NCI-H1694 treated with DMSO at 0.1 percent for 48 hours (cell line): ENCODE data around the gene NARF.

Source experiments
- DNase-seq: peaks from one replicate; lab custom pipeline; 2025; lab: John Stamatoyannopoulos, UW

NARF gene

GRCh38 chr17:82434216-82434565, 24.4 kb upstream of the NARF start:
- no peak for DNase-seq

DNA sequence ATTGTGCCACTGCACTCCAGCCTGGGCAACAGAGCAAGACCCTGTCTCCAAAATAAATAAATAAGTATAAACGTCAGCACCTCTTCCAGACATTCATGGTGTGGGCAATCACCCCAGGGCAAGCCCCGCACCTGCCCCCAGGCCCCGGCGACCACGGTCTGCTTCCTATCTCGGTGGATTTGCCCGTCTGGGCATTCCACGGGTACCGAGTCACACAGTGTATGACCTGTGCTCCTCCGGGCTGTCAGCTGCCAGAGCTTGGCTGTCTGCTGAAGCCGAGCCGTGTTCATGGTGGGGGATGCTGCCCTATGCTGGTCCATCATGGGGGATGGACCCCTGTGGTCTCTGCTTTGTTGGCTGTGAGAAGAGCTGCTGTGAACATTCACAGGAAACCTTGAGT, 23.4 kb upstream of the NARF start:
- DNase-seq, result no peak

- DNase-seq, result no peak
Measured at GRCh38 chr17:82435601-82436583, 22.6 kb upstream of the NARF start.

GRCh38 chr17:82436601-82437324, 21.8 kb upstream of the NARF start:
- no peak for DNase-seq

GRCh38 chr17:82437325-82437668, 21.2 kb upstream of the NARF start:
- DNase-seq, result no peak

GRCh38 chr17:82438401-82439193, 19.9 kb upstream of the NARF start:
- DNase-seq, result no peak

DNA sequence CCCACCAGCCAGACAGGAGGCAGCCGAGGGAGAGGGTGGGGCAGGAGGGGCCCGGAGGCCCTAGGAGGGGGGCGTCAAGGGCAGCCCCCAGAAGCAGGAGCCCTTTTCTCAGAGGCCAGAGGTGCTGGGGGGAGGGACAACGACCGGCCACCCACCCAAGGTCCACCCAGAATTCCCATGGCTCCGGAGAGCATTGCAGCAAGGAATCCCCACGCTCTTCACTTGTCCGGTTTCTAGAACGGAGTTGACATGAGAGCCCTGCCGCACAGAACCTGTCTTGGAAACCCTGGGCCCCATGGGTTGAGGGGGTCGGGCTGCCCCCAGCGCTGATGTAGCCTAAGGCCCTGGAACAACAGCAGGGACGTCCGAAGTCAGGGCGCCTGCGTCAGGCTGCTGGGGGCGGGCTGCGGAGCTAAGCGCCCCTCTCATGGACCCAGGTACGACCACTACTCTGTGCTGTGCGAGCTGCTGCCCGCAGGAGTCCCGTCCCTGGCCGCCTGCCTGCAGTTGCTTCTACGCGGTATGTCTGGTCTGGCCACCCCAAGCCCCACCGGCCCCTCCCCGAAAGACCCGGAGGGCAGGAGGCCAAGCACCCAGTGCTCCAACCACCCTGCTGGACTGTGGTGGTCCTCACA, 19.2 kb upstream of the NARF start:
- no peak for DNase-seq

GRCh38 chr17:82439829-82440365, 18.6 kb upstream of the NARF start:
- DNase-seq, result no peak

DNA sequence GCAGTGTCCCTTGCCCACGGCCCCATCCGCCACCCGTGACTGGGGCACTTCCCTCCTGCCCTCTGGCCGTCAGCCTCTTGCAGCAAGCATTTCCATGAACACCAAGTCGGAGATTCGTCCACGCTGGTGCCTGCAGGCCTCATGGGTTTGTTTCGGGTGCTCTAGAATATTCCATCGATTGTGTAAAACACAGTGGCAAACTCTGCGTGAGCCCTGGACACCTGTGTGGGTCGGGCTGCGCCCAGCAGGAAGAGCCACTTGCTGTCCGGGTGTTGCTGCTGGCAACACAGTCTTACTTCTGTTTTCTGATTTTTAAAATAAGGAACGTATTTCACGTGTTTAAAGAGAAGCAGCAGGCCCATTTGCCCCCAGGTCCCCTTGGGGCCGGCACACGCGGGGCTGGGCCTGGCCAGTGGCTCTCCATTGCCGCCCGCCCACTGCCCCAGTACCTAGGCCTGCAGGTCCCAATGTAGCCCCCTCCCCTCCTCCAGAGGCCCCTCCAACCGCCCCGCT, 18.0 kb upstream of the NARF start:
- no peak for DNase-seq

DNA sequence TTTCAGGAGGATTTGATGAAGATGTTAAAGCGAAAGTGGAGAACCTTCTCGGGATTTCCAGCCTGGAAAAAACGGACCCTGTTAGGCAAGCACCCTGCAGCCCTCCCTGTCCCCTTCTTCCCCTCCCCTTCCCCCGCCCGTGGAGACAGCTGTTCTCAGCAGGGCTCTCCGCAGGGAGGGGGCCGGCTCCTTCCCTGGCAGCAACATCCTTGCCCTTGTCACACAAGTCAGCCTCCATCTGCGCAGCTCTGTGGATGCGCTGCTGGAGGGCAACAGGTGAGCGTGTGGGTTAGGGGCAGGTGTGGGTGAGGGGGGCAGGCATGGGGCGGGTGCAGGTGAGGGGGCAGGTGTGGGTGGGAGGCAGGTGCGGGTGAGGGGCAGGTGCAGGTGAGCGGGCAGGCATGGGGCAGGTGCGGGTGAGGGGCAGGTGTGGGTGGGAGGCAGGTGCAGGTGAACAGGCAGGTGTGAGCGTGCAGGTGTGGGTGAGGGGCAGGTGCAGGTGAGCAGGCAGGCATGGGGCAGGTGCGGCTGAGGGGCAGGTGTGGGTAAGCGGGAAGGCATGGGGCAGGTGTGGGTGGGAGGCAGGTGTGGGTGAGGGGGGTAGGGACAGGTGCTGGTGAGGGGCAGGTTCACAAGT, 17.4 kb upstream of the NARF start:
- peak; percentile 24 for DNase-seq

DNA sequence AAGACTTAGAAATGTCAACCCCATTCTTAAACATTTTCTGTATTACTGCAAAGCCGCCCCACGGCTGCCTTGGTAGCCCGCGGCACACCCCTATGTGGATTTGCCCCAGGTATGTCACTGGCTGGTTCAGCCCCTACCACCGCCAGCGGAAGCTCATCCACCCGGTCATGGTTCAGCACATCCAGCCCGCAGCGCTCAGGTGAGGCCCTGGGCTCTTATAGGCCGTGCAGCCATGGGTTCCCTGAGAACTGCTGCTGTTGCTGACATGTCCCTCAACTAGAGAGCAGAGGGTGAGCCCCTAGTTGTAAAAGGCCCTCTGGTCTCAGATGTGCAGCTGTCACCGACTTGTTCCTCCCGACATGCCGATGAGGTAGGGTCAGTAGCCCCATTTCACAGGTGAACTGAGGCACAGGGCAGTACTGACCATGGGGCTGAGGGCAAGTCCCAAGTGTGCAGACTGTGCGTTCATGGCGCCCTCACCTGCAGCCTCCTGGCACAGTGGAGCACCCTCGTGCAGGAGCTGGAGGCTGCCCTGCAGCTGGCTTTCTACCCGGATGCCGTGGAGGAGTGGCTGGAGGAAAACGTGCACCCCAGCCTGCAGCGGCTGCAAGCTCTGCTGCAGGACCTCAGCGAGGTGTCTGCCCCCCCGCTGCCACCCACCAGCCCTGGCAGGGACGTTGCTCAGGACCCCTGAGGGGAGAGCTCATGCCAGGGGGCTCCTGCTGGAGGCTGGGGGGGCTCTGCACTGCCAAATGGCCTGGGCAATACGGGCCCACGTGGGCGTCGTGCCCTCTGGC, 16.7 kb upstream of the NARF start:
- DNase-seq, result no peak

DNA sequence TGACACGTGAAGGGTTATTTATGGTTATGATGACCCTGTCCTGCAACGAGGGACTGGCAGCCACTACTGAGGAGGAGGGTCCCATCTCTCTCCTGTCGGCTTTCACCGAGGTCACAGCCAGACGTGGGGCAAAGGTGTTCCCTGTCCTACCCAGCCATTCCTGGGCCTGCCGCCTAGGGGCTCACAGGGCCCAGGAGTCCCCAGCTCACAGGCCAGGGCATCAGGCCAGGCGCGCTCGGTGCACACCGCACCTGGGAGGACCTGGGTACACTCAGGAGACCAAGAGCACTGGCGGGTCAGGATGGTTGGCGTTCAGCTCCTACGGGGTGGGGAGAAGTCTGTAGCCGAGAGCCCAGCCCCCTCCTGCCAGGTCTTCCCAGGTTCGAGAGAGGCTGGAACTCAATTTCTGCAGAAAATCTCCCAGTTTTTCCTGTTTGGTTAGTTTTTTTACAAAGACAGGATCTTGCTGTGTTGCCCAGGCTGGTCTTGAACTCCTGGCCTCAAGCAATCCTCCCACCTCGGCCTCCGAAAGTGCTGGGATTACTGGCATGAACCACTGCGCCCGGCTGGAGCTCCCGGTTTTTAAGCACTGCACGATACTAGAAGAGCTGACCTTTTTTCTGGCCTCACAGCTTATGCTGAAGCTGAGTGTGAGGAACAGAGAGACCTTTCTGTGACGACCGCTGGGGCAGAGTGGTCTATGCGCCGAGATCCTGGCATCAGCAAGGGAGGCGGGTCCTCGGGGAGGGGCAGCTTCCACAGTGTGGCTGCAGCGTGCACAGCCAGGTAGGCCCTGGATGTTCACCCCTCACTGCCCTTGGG, 15.7 kb upstream of the NARF start:
- DNase-seq, result no peak

DNA sequence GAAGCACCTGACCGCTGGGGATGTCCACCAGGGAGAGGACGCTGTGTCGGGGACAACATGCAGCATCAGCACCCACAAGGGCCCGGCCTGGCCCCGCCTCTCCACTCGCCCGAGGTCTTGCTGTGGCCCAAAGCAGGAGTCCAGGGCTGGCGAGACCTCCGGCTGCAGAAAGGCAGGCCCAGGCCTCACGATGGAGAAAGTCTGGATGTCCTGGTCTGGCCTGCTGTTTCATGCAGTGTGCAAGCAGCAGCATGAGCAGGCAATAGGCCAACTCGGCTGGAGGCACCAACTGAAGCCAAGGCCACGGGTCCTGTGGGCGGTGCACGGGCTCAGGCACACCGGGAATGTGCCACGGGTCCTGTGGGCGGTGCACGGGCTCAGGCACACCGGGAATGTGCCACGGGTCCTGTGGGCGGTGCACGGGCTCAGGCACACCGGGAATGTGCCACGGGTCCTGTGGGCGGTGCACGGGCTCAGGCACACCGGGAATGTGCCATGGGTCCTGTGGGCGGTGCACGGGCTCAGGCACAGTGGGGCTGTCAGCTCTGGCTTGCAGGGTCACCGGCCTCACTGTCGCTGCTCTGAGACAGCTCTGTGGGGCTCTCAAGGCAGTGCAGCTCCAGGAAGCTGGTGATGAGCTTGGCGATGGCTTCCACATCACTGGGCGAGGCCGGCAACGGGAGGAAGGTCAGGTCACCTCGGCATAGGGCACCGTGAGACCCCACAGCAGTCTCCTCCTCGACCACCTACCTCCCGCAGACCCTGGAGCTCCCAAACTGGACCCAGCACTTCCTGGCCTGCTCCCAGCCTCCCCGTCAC, 14.9 kb upstream of the NARF start:
- DNase-seq, result no peak

- DNase-seq, result no peak
Measured at GRCh38 chr17:82444284-82444893, 14.2 kb upstream of the NARF start.

DNA sequence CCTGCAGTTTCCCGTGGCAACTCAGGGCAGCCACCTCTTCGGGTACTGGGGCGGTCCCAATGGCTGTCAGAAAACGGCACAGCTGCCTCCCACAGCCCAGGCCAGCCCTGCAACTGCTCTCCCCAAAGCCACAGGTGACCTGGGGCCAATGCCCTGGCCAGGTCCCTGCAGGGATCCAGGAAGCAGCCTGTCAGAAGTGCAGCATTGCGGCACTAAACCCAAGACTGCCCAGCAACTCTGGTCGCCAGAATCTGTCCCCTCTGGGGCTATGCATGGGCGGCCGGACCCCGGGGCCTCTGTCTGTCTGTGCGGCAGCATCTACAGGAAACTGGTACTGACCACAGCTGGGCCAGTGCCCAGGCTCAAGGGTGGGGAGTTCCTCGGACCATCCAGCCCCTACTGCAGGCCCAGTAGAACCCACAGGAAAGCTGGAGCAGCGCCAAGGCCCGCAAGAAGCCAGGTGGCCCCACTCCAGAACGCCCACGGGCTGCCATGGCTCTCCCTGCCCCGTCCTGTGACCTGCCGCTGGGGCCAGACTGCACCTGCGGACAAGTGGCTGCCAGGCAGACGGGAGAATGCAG, 13.5 kb upstream of the NARF start:
- DNase-seq, result no peak

GRCh38 chr17:82445542-82445941, 13.0 kb upstream of the NARF start:
- DNase-seq, result no peak

- no peak for DNase-seq
Measured at GRCh38 chr17:82446124-82446523, 12.4 kb upstream of the NARF start.

GRCh38 chr17:82446649-82447048, 11.9 kb upstream of the NARF start:
- no peak for DNase-seq
